K562 (cell line): ENCODE data around the gene SNX20. TPM values are rescaled to one million over a fixed set of nuclear protein-coding genes. Genes with fewer than 3 reads are reported as not detected.

Experiments used
- ATAC-seq: fragments of 200-7000 bp; cut with Tn5 transposase; 3 replicates; pipeline ENCODE4 v1.9.1; 2020; ENCODE audit warnings: moderate library complexity
- BruUV-seq: library from RNA; stranded (reverse); fragments of 400-500 nt; replicated peaks from 2 replicates; lab custom pipeline; 2021; lab: Mats Ljungman, UMichigan
- CTCF ChIA-PET: fragments of 300-600 bp; formaldehyde crosslinking; extraction: SDS; loops from one replicate; lab custom pipeline; 2021; ENCODE audit warnings: low intra/inter-chr PET ratio; lab: Yijun Ruan, JAX
- POLR2A ChIA-PET: fragments of 300-600, 350-650 bp; sonication (Branson Sonifier 250); formaldehyde crosslinking; extraction: SDS; loops from one replicate; lab custom pipeline; 2021; ENCODE audit warnings: antibody characterized with exemption, inconsistent platforms; lab: Yijun Ruan, JAX
- DNase-seq, 4 experiments: peaks; one replicate each; pipeline versions ENCODE4 v3.0.0 to v3.0.0-alpha.2; 2011 to 2018; ENCODE audit warnings: low spot score in 3 of 4, mixed read lengths in 3 of 4; ENCODE audit errors: extremely low read depth in 1 of 4
- FAIRE-seq: peaks from 2 replicates; lab custom pipeline; 2011; peaks lifted over from hg19 to GRCh38; lab: Jason Lieb, UNC
- H2AFZ ChIP-seq: 2 replicates; pipeline ENCODE4 v1.6.0; 2011; ENCODE audit warnings: low read depth, low read length, control low read depth, inconsistent platforms
- H3K27ac ChIP-seq: fragments of 200-600 bp; 3 replicates; pipeline ENCODE4 v1.8.0; 2011; ENCODE audit warnings: low read depth, mild to moderate bottlenecking, control low read depth, inconsistent platforms, low read length, moderate library complexity, mixed read lengths; ENCODE audit errors: extremely low read depth
- H3K27me3 ChIP-seq, 2 experiments: fragments of 300-600 bp in 1 of 2; 2 replicates in 1 of 2; 3 replicates in 1 of 2; pipeline versions ENCODE4 v1.6.0 to v1.8.0; 2011; ENCODE audit warnings: inconsistent platforms in 2 of 2, low read length in 2 of 2, mild to moderate bottlenecking in 1 of 2, mixed read lengths in 1 of 2, moderate library complexity in 1 of 2; ENCODE audit not compliant: control insufficient read depth in 2 of 2, insufficient read depth in 2 of 2
- H3K36me3 ChIP-seq: fragments of 300-600 bp; 3 replicates; pipeline ENCODE4 v1.8.0; 2011; ENCODE audit warnings: mild to moderate bottlenecking, low read length, inconsistent platforms; ENCODE audit not compliant: control insufficient read depth, insufficient read depth
- H3K4me1 ChIP-seq, 2 experiments: fragments of 200-600 bp in 1 of 2; replicated peaks in 1 of 2; 2 replicates in 1 of 2; 3 replicates in 1 of 2; pipeline versions ENCODE4 v1.5.1 to v1.8.0; 2011; ENCODE audit warnings: inconsistent platforms in 2 of 2, low read length in 2 of 2, mild to moderate bottlenecking in 1 of 2, mixed read lengths in 1 of 2, moderate library complexity in 1 of 2; ENCODE audit not compliant: control insufficient read depth in 2 of 2, insufficient read depth in 2 of 2
- H3K4me2 ChIP-seq: 2 replicates; pipeline ENCODE4 v1.6.1; 2011; ENCODE audit warnings: low read length, control low read depth, inconsistent platforms, mixed read lengths; ENCODE audit not compliant: insufficient read depth
- H3K4me3 ChIP-seq: fragments of 200-600 bp; sonication (generic), shearing (Covaris generic); 2 replicates; pipeline ENCODE4 v1.5.1; 2016; ENCODE audit warnings: control low read depth, inconsistent platforms
- H3K79me2 ChIP-seq: fragments of 200-600 bp; 3 replicates; pipeline ENCODE4 v1.8.0; 2011; ENCODE audit warnings: low read length, inconsistent platforms; ENCODE audit not compliant: control insufficient read depth, insufficient read depth
- H3K9ac ChIP-seq, 2 experiments: 2 replicates each; pipeline versions ENCODE4 v1.6.0 to v1.6.1; 2011; ENCODE audit warnings: low read depth in 2 of 2, low read length in 2 of 2, control low read depth in 1 of 2, inconsistent platforms in 1 of 2, mild to moderate bottlenecking in 1 of 2, mixed read lengths in 1 of 2; ENCODE audit not compliant: insufficient read depth in 1 of 2
- H3K9me1 ChIP-seq: one replicate; pipeline ENCODE4 v1.6.0; 2011; ENCODE audit warnings: inconsistent platforms, mild to moderate bottlenecking, low read length, moderate library complexity; ENCODE audit not compliant: control insufficient read depth, insufficient read depth
- H3K9me3 ChIP-seq: replicated peaks from 2 replicates; pipeline ENCODE4 v1.5.1; 2011; ENCODE audit warnings: low read depth, low read length, inconsistent platforms; ENCODE audit not compliant: control insufficient read depth, insufficient read depth
- H4K20me1 ChIP-seq: replicated peaks from 2 replicates; pipeline ENCODE4 v1.6.1; 2011; ENCODE audit warnings: low read length, inconsistent platforms, mixed read lengths; ENCODE audit not compliant: control insufficient read depth, insufficient read depth
- ASH1L ChIP-seq: fragments of 450-650 bp; IDR thresholded peaks from 2 replicates; pipeline ENCODE4 v1.6.1; 2018; ENCODE audit warnings: borderline replicate concordance, mild to moderate bottlenecking, low read depth; ENCODE audit not compliant: partially characterized antibody
- CREB3L1 ChIP-seq: fragments of 450-650 bp; IDR thresholded peaks from 2 replicates; pipeline ENCODE4 v1.6.1; 2014; ENCODE audit warnings: low read depth, mild to moderate bottlenecking, moderate library complexity, borderline replicate concordance
- HES1 ChIP-seq: fragments of 450-650 bp; IDR thresholded peaks from 2 replicates; pipeline ENCODE4 v1.6.1; 2016; ENCODE audit warnings: low read depth, mild to moderate bottlenecking, moderate library complexity
- KHSRP ChIP-seq: fragments of 450-650 bp; IDR thresholded peaks from 2 replicates; pipeline ENCODE4 v1.6.1; 2017
- MXI1 ChIP-seq: IDR thresholded peaks from 2 replicates; pipeline ENCODE4 v1.6.1; 2011; ENCODE audit warnings: low read depth, mild to moderate bottlenecking, improper control_type of control experiment, low read length
- NCOA1 ChIP-seq: fragments of 450-650 bp; IDR thresholded peaks from 2 replicates; pipeline ENCODE4 v1.6.1; 2016; ENCODE audit warnings: low read depth
- NCOA6 ChIP-seq: fragments of 450-650 bp; IDR thresholded peaks from 2 replicates; pipeline ENCODE4 v1.6.1; 2017; ENCODE audit warnings: mild to moderate bottlenecking
- NR2F6 ChIP-seq: fragments of 450-650 bp; formaldehyde crosslinking; IDR thresholded peaks from 2 replicates; pipeline ENCODE4 v1.4.0; 2020; ENCODE audit warnings: mild to moderate bottlenecking
- PHB ChIP-seq: fragments of 250-450 bp; sonication (Bioruptor Pico); IDR thresholded peaks from 2 replicates; pipeline ENCODE4 v1.5.0; 2021
- SAFB ChIP-seq: fragments of 200-400 bp; formaldehyde crosslinking; IDR thresholded peaks from 2 replicates; pipeline ENCODE4 v1.6.1; 2017; ENCODE audit warnings: low read depth, low read length, borderline replicate concordance
- TGIF2 ChIP-seq: sonication (generic); formaldehyde crosslinking; IDR thresholded peaks from 2 replicates; pipeline ENCODE4 v1.8.1; 2022; ENCODE audit warnings: mild to moderate bottlenecking, missing genetic modification reagents, moderate library complexity
- WHSC1 ChIP-seq: IDR thresholded peaks from one replicate; pipeline ENCODE4 v1.6.1; 2012; ENCODE audit warnings: low read length, control low read depth, inconsistent platforms
- ZKSCAN3 ChIP-seq: fragments of 250-450 bp; sonication (Bioruptor Pico); IDR thresholded peaks from 2 replicates; pipeline ENCODE4 v1.4.0; 2020
- ZNF584 ChIP-seq: fragments of 200-800 bp; sonication (Bioruptor generic); IDR thresholded peaks from 2 replicates; pipeline ENCODE4 v1.6.1; 2016; ENCODE audit warnings: low read depth, mild to moderate bottlenecking, missing genetic modification characterization, missing compliant biosample characterization
- WGBS: fragments of 100-300 bp; shearing (Covaris generic); methylation state at CpG from one replicate; pipeline ENCODE4 v1.1.6; 2016; ENCODE audit warnings: low coverage, mixed read lengths; ENCODE audit not compliant: insufficient coverage; ENCODE audit errors: missing lambda C conversion rate; 5-methylcytosine and 5-hydroxymethylcytosine counted together
- in situ Hi-C: fragments of 300-500 bp; cut with MboI; formaldehyde crosslinking; loops from 4 replicates; pipeline ENCODE4 v1.15.0; 2018; ENCODE audit warnings: inconsistent platforms, mixed read lengths
- intact Hi-C: fragments of 100-400 bp; cut with micrococcal nuclease; formaldehyde crosslinking; loops from 2 replicates; pipeline ENCODE4 v1.14.2; 2022
- polyA plus RNA-seq, 8 experiments: library from polyadenylated mRNA; depleted of rRNA in 4 of 8; stranded (reverse) in 5 of 8; unstranded in 3 of 8; fragments of >200 nt; fragmentation: Nextera tagmentation in 2 of 8; fragmentation: Illumina TruSeq in 1 of 8; extraction: Ambion mirVana in 2 of 8; extraction: Trizol in 1 of 8; gene quantifications; 2 replicates each; pipeline versions ENCODE4 v1.2.1 to v1.2.3, GENCODE V29; 2011 to 2014; ENCODE audit warnings: inconsistent platforms in 1 of 8, missing spikeins in 1 of 8
- total RNA-seq, 7 experiments: library from RNA; depleted of rRNA in 6 of 7; stranded (reverse); fragments of >200 nt in 6 of 7; fragmentation: Illumina TruSeq in 2 of 7; extraction: Trizol in 2 of 7; gene quantifications; 2 replicates each; pipeline versions ENCODE4 v1.2.1 to v1.2.3, GENCODE V29; 2011 to 2021; ENCODE audit warnings: low replicate concordance in 1 of 7

The SNX20 gene
- total and polyA plus RNA-seq, 9 of the 15 experiments (the other 6 are each of a cell fraction or from before 2014, with no cell fraction given): 0.04 to 0.07 TPM; not detected in 7

GRCh38 chr16:50696126-50696525 is 15.0 kb upstream of the SNX20 start:
- Histone ChIP-seq H3K9me1 (no peaks in the 10 kb centered on the region), H3K4me3 (no peak overlapping the region), H3K27ac (no peak overlapping the region), H2AFZ (no peak overlapping the region), H3K27me3 (peaks cover 0 to 33% of the 10 kb centered on the region in 2 experiments; a peak in 3 of 5 replicates), H3K36me3 (no peaks in the 10 kb centered on the region), H3K9ac (no peak overlapping the region), H3K79me2 (no peaks in the 10 kb centered on the region), H4K20me1 (no peaks in the 10 kb centered on the region; the same call in 1 of the 2 replicates), H3K9me3 (no peaks in the 10 kb centered on the region), H3K4me2 (no peak overlapping the region), H3K4me1 (peaks cover 9 to 15% of the 10 kb centered on the region in 2 experiments; a peak in 4 of 5 replicates)
- TF ChIP-seq ASH1L: no peak
- no peak for TF ChIP-seq SAFB
- TF ChIP-seq TGIF2 (CRISPR knock-in tag): no peak
- no peak for TF ChIP-seq MXI1
- no peak for TF ChIP-seq HES1
- no peak for TF ChIP-seq PHB
- no peak for TF ChIP-seq KHSRP
- TF ChIP-seq CREB3L1: no peak
- TF ChIP-seq NCOA1: no peak
- no peak for TF ChIP-seq WHSC1
- TF ChIP-seq ZKSCAN3: no peak
- no peak for TF ChIP-seq NCOA6
- TF ChIP-seq NR2F6 (CRISPR knock-in tag): no peak
- no peak for TF ChIP-seq ZNF584
- FAIRE-seq (no peak), ATAC-seq (no peak), DNase-seq (no peak)
- 5% methylated on average over 3 of the region's 5 CpGs for WGBS
- CTCF ChIA-PET: no interaction called here
- intact Hi-C loops (no loop called here), in situ Hi-C loops (no loop called here)
- BruUV-seq: no TSS peak
- POLR2A ChIA-PET: no interaction called here
